ENCODE results near the gene NAV3.

GRCh38 chr12:78040111-78040510 is 209.4 kb downstream of the NAV3 start:
- no peak for TF ChIP-seq CTCF (IDR thresholded peaks at IDR 0.05)
- no peak for TF ChIP-seq POLR2A (IDR thresholded peaks at IDR 0.05)

Measured in right lobe of liver (tissue), 4 donors.